ENCODE results near the gene MIPOL1. TPM values are rescaled to one million over a fixed set of nuclear protein-coding genes. Genes with fewer than 3 reads are reported as not detected.

Gene MIPOL1
- total and polyA plus RNA-seq, 2 experiments from 2014 or later: 5.7 to 5.9 TPM

DNA sequence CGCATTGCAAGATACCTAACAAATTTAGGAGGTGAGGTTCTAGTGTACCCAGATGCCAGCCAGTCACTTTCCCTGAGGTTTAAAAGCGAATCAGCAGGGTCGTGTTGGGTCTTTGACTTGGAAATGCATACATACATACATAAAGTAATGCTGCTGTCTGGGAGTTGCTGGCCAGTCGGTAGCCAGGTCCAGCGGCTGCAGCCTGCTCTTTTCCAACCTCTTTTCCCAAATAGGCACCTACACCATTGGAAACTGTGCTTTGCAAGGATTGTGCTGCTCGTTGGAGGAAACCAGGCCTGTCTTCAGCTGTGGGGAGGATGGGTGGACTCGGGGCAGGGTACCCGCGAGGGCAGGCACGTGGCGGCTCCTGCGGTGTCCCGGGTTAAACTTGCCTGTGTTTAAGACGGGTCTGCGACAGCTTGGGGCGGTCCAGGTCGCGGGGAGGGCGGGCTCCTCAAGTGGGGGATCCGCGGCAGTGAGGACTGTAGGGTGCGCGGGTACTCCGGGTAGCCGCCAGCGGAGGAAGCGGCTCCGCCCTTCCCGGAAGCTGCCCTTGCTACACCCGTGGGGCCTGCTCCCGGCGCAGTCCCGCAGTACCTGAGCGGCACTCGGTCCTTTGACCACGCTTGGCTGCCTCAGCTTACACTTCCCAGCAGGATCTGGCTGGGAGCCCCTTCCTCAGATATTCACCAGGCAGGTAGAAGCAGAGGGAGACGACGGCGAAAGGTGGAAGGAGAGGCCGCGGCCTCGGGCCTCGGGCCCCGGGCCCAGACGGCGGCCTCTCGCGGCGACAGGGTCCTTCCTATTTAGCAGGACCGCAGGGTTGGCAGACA lies 400.4 kb downstream of the MIPOL1 start:
- Histone ChIP-seq H3K27me3 (replicated peaks; ENCODE audit: insufficient read depth) (peaks cover 82% of the 10 kb centered on the region), H3K9me2 (ENCODE audit: insufficient read depth) (no peaks in the 10 kb centered on the region), H4K20me1 (ENCODE audit: insufficient read depth) (no peaks in the 10 kb centered on the region), H3K79me2 (ENCODE audit: insufficient read depth) (no peaks in the 10 kb centered on the region), H3K4me3 (peak overlapping the region; percentile 7; the same call in 1 of the 2 replicates), H3F3A (ENCODE audit: insufficient read depth) (no peaks in the 10 kb centered on the region), H3K4me1 (ENCODE audit: insufficient read depth) (peaks cover 5% of the 10 kb centered on the region; the same call in 1 of the 2 replicates), H3K36me3 (ENCODE audit: low read depth) (no peaks in the 10 kb centered on the region), H3K4me2 (ENCODE audit: unreplicated experiment) (no peak overlapping the region), H3K9ac (no peak overlapping the region), H2AFZ (peak overlapping the region; percentile 62; the same call in 1 of the 2 replicates), H3K27ac (no peak overlapping the region), H3K9me3 (ENCODE audit: low read depth) (no peaks in the 10 kb centered on the region)
- 16% methylated on average over 43 to 44 of the region's 50 CpGs for WGBS, 2 experiments (ENCODE audit: low coverage in 1 of 2, low lambda C conversion rate in 2 of 2, missing lambda C conversion rate in 2 of 2)
- no peak for DNase-seq
- in situ Hi-C loops (cut with MboI): no loop called here
- TF ChIP-seq EZH2 (IDR thresholded peaks at IDR 0.05; ENCODE audit: insufficient read depth, poor library complexity, severe bottlenecking) (no peak), EZH2phosphoT487 (IDR thresholded peaks at IDR 0.05; ENCODE audit: insufficient read depth, low read depth) (no peak)

DNA sequence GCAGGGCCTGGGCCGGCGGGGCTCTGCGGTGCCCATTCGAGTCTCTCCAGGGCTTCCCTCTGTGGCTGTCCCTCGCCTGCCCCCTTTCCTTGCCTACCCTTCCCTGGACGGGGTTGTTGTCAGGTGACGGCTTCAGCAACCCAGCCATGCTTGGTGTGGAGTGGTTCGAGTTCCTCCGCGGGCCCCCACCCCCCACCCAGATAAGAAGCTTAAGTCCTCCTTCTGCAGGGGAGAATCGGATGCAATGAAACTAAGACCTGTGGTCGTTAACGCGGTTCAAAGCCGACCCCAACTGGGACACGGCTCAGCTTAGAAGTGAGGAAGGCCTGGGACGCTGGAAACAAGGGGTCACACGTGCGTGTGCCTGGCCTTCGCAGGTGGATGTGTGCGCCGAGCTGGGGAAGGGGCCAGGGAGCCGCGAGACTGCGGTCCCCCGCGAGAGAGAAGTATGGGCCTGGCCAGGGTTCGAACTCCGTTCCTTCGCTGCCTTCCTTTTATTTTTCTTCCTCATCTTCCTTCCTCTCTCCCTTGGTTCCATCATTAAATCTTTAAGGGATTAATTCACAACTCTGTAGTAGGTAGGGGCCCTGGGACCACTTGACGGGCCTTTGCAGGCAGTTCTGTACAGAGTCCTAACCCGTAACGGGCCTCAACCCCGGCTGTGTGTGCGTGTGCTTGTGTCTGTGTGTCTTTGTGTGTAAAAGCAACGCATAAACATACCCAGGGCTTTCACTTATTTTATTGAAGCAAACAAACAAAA lies 401.2 kb downstream of the MIPOL1 start:
- in situ Hi-C loops (cut with MboI): no loop called here

DNA sequence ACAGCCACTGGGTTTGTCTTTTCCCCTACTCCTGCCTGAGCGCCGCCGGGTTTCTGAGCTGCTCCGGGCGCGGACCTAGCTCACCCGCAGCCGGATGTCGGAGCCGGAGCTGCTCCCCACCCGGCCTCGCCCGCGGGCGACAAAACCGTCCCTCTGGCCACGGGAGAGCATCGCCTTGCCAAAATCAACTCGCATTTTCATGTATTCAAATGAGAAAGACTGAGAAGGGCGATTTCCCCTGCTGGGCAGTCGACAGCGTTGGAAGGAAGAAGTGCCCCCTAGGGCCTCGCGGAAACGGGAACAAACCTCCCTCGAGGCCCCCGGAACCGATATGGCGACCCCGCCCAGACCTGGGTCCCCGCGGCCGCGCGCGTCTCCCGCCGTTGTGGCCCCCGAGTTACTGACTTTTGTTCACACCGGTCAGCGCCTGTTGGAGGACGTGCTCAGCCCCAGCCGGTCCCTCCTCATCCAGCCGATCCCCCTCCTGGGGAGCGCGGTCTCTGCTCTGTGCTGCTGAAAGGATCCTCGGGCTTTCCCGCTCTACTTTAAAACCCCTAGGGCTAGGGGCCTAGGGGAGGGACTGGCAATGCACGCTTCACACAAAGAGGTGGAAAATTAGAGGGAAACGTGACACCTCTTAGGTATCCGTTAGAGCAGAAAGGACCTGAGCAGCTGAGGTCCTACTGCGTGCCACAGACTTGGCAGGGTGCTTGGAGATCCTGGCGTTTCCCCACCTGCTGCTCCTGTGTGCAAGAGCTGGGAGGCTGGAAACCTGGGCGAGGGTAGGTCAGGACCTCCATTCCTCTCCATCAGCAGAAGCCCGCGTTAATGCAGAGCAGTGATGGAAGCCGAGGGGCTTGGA lies 402.0 kb downstream of the MIPOL1 start:
- Histone ChIP-seq H4K20me1 (ENCODE audit: insufficient read depth) (no peaks in the 10 kb centered on the region), H3K4me1 (ENCODE audit: insufficient read depth) (peaks cover 5% of the 10 kb centered on the region; the same call in 1 of the 2 replicates), H3K27me3 (replicated peaks; ENCODE audit: insufficient read depth) (peaks cover 92% of the 10 kb centered on the region), H3K36me3 (ENCODE audit: low read depth) (no peaks in the 10 kb centered on the region), H3K4me2 (ENCODE audit: unreplicated experiment) (peak overlapping the region; percentile 21), H3K79me2 (ENCODE audit: insufficient read depth) (no peaks in the 10 kb centered on the region), H3K9me3 (ENCODE audit: low read depth) (no peaks in the 10 kb centered on the region), H2AFZ (no peak overlapping the region), H3K9ac (no peak overlapping the region), H3K9me2 (ENCODE audit: insufficient read depth) (no peaks in the 10 kb centered on the region), H3K27ac (no peak overlapping the region), H3K4me3 (peak overlapping the region; percentile 15; the same call in 1 of the 2 replicates), H3F3A (ENCODE audit: insufficient read depth) (no peaks in the 10 kb centered on the region)
- TF ChIP-seq EZH2phosphoT487 (IDR thresholded peaks at IDR 0.05; ENCODE audit: insufficient read depth, low read depth): no peak
- peak; percentile 28 for TF ChIP-seq EZH2 (IDR thresholded peaks at IDR 0.05; ENCODE audit: insufficient read depth, poor library complexity, severe bottlenecking)
- WGBS, 2 experiments (ENCODE audit: low coverage in 1 of 2, low lambda C conversion rate in 2 of 2, missing lambda C conversion rate in 2 of 2): 7 to 8% methylated on average over 54 to 57 of the region's 57 CpGs
- in situ Hi-C loops (cut with MboI): loop anchor here (10.0 kb wide), 1 partner anchor 355 kb away; no protein-coding TSS in a partner anchor
- peak; percentile 35 for DNase-seq

More for the DNA sequence above, 401.2 kb downstream of the MIPOL1 start:
- Histone ChIP-seq H2AFZ (no peak overlapping the region), H3K79me2 (ENCODE audit: insufficient read depth) (no peaks in the 10 kb centered on the region), H3K36me3 (ENCODE audit: low read depth) (no peaks in the 10 kb centered on the region), H3K4me2 (ENCODE audit: unreplicated experiment) (peak overlapping the region; percentile 21), H4K20me1 (ENCODE audit: insufficient read depth) (no peaks in the 10 kb centered on the region), H3K27me3 (replicated peaks; ENCODE audit: insufficient read depth) (peaks cover 84% of the 10 kb centered on the region), H3K4me3 (peak overlapping the region; percentile 15; the same call in 1 of the 2 replicates), H3F3A (ENCODE audit: insufficient read depth) (no peaks in the 10 kb centered on the region), H3K4me1 (ENCODE audit: insufficient read depth) (peaks cover 5% of the 10 kb centered on the region; the same call in 1 of the 2 replicates), H3K9me2 (ENCODE audit: insufficient read depth) (no peaks in the 10 kb centered on the region), H3K27ac (no peak overlapping the region), H3K9me3 (ENCODE audit: low read depth) (no peaks in the 10 kb centered on the region), H3K9ac (no peak overlapping the region)
- WGBS, 2 experiments (ENCODE audit: low coverage in 1 of 2, low lambda C conversion rate in 2 of 2, missing lambda C conversion rate in 2 of 2): 28 to 29% methylated on average over 33 to 36 of the region's 36 CpGs
- no peak for DNase-seq
- peak; percentile 92 for TF ChIP-seq EZH2 (IDR thresholded peaks at IDR 0.05; ENCODE audit: insufficient read depth, poor library complexity, severe bottlenecking)
- no peak for TF ChIP-seq EZH2phosphoT487 (IDR thresholded peaks at IDR 0.05; ENCODE audit: insufficient read depth, low read depth)
